ENCODE data around the gene CWC15. TPM values are rescaled to one million over a fixed set of nuclear protein-coding genes. Genes with fewer than 3 reads are reported as not detected.

CWC15 gene
- total RNA-seq, 1 donor from 2014 or later: 59.2 TPM

- Mint-ChIP-seq H3K4me3 (ENCODE audit: unreplicated experiment) (no peak overlapping the region), H3K36me3 (ENCODE audit: low read depth, unreplicated experiment) (peaks cover 7% of the 10 kb centered on the region), H3K4me1 (ENCODE audit: low read depth, unreplicated experiment) (peaks cover 24% of the 10 kb centered on the region), H3K27me3 (ENCODE audit: low read depth, unreplicated experiment) (peaks cover 5% of the 10 kb centered on the region), H3K27ac (ENCODE audit: unreplicated experiment) (no peak overlapping the region), H3K9me3 (ENCODE audit: unreplicated experiment) (peaks cover 13% of the 10 kb centered on the region)
- Histone ChIP-seq H3K27me3 (ENCODE audit: insufficient read depth, low read length) (no peaks in the 10 kb centered on the region), H3K4me2 (ENCODE audit: low read length) (no peak overlapping the region), H3K4me3 (ENCODE audit: insufficient read depth, low read depth, low read length) (no peak overlapping the region), H3K36me3 (ENCODE audit: insufficient read depth, low read length) (no peaks in the 10 kb centered on the region), H3K9me3 (ENCODE audit: insufficient read depth, low read depth, low read length) (no peaks in the 10 kb centered on the region), H3K9ac (ENCODE audit: low read length) (no peak overlapping the region), H4K20me1 (ENCODE audit: insufficient read depth, low read length) (no peaks in the 10 kb centered on the region), H3K79me2 (ENCODE audit: insufficient read depth, low read length) (no peaks in the 10 kb centered on the region), H2AFZ (ENCODE audit: low read depth, low read length) (no peak overlapping the region), H3K27ac (ENCODE audit: low read depth, low read length) (no peak overlapping the region), H3K4me1 (ENCODE audit: insufficient read depth, low read length) (peaks cover 43% of the 10 kb centered on the region)
- FAIRE-seq (peak; percentile 23), DNase-seq (ENCODE audit: low read depth) (peak; percentile 39)
- TF ChIP-seq EZH2 (IDR thresholded peaks at IDR 0.05; ENCODE audit: insufficient read depth, low read length) (no peak), CTCF (IDR thresholded peaks at IDR 0.05; ENCODE audit: insufficient read depth, low read depth, low read length) (no peak)
Observed at GRCh38 chr11:94928117-94928990, 45.0 kb downstream of the CWC15 start.

GRCh38 chr11:94926698-94927237 is 46.6 kb downstream of the CWC15 start:
- H3K4me3 ChIP-seq (ENCODE audit: insufficient read depth, low read depth, low read length): no peak overlapping the region
- H3K36me3 ChIP-seq (ENCODE audit: insufficient read depth, low read length): no peaks in the 10 kb centered on the region
- FAIRE-seq (peak; percentile 23), DNase-seq (ENCODE audit: low read depth) (peak; percentile 86)
- no peaks in the 10 kb centered on the region for H3K9me3 ChIP-seq (ENCODE audit: insufficient read depth, low read depth, low read length)
- no peaks in the 10 kb centered on the region for H4K20me1 ChIP-seq (ENCODE audit: insufficient read depth, low read length)
- Mint-ChIP-seq H3K9me3 (ENCODE audit: unreplicated experiment) (peaks cover 13% of the 10 kb centered on the region), H3K27me3 (ENCODE audit: low read depth, unreplicated experiment) (peaks cover 5% of the 10 kb centered on the region), H3K4me1 (ENCODE audit: low read depth, unreplicated experiment) (peaks cover 19% of the 10 kb centered on the region), H3K4me3 (ENCODE audit: unreplicated experiment) (no peak overlapping the region), H3K27ac (ENCODE audit: unreplicated experiment) (peak overlapping the region; percentile 79), H3K36me3 (ENCODE audit: low read depth, unreplicated experiment) (peaks cover 7% of the 10 kb centered on the region)
- peak overlapping the region; percentile 56 for H3K9ac ChIP-seq (ENCODE audit: low read length)
- peaks cover 34% of the 10 kb centered on the region for H3K4me1 ChIP-seq (ENCODE audit: insufficient read depth, low read length)
- no peak for TF ChIP-seq CTCF (IDR thresholded peaks at IDR 0.05; ENCODE audit: insufficient read depth, low read depth, low read length)
- H3K27ac ChIP-seq (ENCODE audit: low read depth, low read length): peak overlapping the region; percentile 79
- peak overlapping the region; percentile 68 for H3K4me2 ChIP-seq (ENCODE audit: low read length)
- no peaks in the 10 kb centered on the region for H3K79me2 ChIP-seq (ENCODE audit: insufficient read depth, low read length)
- H3K27me3 ChIP-seq (ENCODE audit: insufficient read depth, low read length): no peaks in the 10 kb centered on the region
- H2AFZ ChIP-seq (ENCODE audit: low read depth, low read length): peak overlapping the region; percentile 58

GRCh38 chr11:94926271-94926625 is 47.1 kb downstream of the CWC15 start:
- no peak overlapping the region for H3K4me3 Mint-ChIP-seq (ENCODE audit: unreplicated experiment)
- peak overlapping the region; percentile 2 for H3K27ac Mint-ChIP-seq (ENCODE audit: unreplicated experiment)
- H3K9ac ChIP-seq (ENCODE audit: low read length): peak overlapping the region; percentile 56
- H4K20me1 ChIP-seq (ENCODE audit: insufficient read depth, low read length): no peaks in the 10 kb centered on the region
- H3K4me3 ChIP-seq (ENCODE audit: insufficient read depth, low read depth, low read length): no peak overlapping the region
- H2AFZ ChIP-seq (ENCODE audit: low read depth, low read length): peak overlapping the region; percentile 30
- H3K79me2 ChIP-seq (ENCODE audit: insufficient read depth, low read length): no peaks in the 10 kb centered on the region
- peaks cover 5% of the 10 kb centered on the region for H3K27me3 Mint-ChIP-seq (ENCODE audit: low read depth, unreplicated experiment)
- DNase-seq (ENCODE audit: low read depth) (peak; percentile 34), FAIRE-seq (peak; percentile 13)
- H3K36me3 Mint-ChIP-seq (ENCODE audit: low read depth, unreplicated experiment): peaks cover 7% of the 10 kb centered on the region
- H3K4me1 ChIP-seq (ENCODE audit: insufficient read depth, low read length): peaks cover 34% of the 10 kb centered on the region
- H3K27ac ChIP-seq (ENCODE audit: low read depth, low read length): peak overlapping the region; percentile 79
- H3K27me3 ChIP-seq (ENCODE audit: insufficient read depth, low read length): no peaks in the 10 kb centered on the region
- peak overlapping the region; percentile 68 for H3K4me2 ChIP-seq (ENCODE audit: low read length)
- TF ChIP-seq EZH2 (IDR thresholded peaks at IDR 0.05; ENCODE audit: insufficient read depth, low read length) (no peak), CTCF (IDR thresholded peaks at IDR 0.05; ENCODE audit: insufficient read depth, low read depth, low read length) (no peak)
- peaks cover 13% of the 10 kb centered on the region for H3K9me3 Mint-ChIP-seq (ENCODE audit: unreplicated experiment)
- H3K36me3 ChIP-seq (ENCODE audit: insufficient read depth, low read length): no peaks in the 10 kb centered on the region
- peaks cover 19% of the 10 kb centered on the region for H3K4me1 Mint-ChIP-seq (ENCODE audit: low read depth, unreplicated experiment)
- H3K9me3 ChIP-seq (ENCODE audit: insufficient read depth, low read depth, low read length): no peaks in the 10 kb centered on the region

Measured in astrocyte (in vitro differentiated cells and primary cell).